Stimulated activated CD4-positive, alpha-beta T cell treated with anti-CD3 and anti-CD28 coated beads, Interleukin-15, amount 100 ng/mL, for 24 hours (primary cell): ENCODE measurements around the gene TSPAN18.

Experiments used
- DNase-seq: peaks from one replicate; pipeline ENCODE4 v3.0.0-alpha.2; 2020

TSPAN18 gene

GRCh38 chr11:44949160-44950030, 222.6 kb downstream of the TSPAN18 start:
- DNase-seq = peak; percentile 45

- DNase-seq = peak; percentile 61
These were observed 223.4 kb downstream of the TSPAN18 start for GRCh38 chr11:44950031-44950624.

- peak; percentile 83 for DNase-seq
These were observed 224.1 kb downstream of the TSPAN18 start, which contains the start of gene TP53I11 for GRCh38 chr11:44950625-44951476. Gene TP53I11 (minus strand): TSS chr11:44950883. CDS start chr11:44938335, 12,548 bp downstream.

- no peak for DNase-seq
These were observed 225.3 kb downstream of the TSPAN18 start for GRCh38 chr11:44952082-44952481.

GRCh38 chr11:44952500-44953260, 225.9 kb downstream of the TSPAN18 start:
- DNase-seq = no peak

- DNase-seq = no peak
These were observed 227.5 kb downstream of the TSPAN18 start for GRCh38 chr11:44954051-44954906.

- DNase-seq = peak; percentile 26
These were observed 228.4 kb downstream of the TSPAN18 start for GRCh38 chr11:44955015-44955738.

- DNase-seq = no peak
These were observed 230.3 kb downstream of the TSPAN18 start for GRCh38 chr11:44957040-44957515.

- no peak for DNase-seq
These were observed 231.2 kb downstream of the TSPAN18 start for GRCh38 chr11:44957776-44958564.

GRCh38 chr11:44959064-44959463, 232.3 kb downstream of the TSPAN18 start:
- no peak for DNase-seq

GRCh38 chr11:44960200-44960845, 233.6 kb downstream of the TSPAN18 start:
- DNase-seq = no peak

GRCh38 chr11:44962464-44962863, 235.7 kb downstream of the TSPAN18 start:
- no peak for DNase-seq

GRCh38 chr11:44963136-44963535, 236.4 kb downstream of the TSPAN18 start:
- DNase-seq = no peak

GRCh38 chr11:44963948-44964347, 237.2 kb downstream of the TSPAN18 start:
- DNase-seq = no peak

- no peak for DNase-seq
These were observed 237.9 kb downstream of the TSPAN18 start for GRCh38 chr11:44964526-44965209.

GRCh38 chr11:44966694-44967093, 239.9 kb downstream of the TSPAN18 start:
- no peak for DNase-seq

- no peak for DNase-seq
These were observed 241.3 kb downstream of the TSPAN18 start for GRCh38 chr11:44967930-44968496.

- no peak for DNase-seq
These were observed 241.7 kb downstream of the TSPAN18 start for GRCh38 chr11:44968510-44968909.
